GM23338 (cell line): ENCODE data around the gene PRDM4. TPM values are rescaled to one million over a fixed set of nuclear protein-coding genes. Genes with fewer than 3 reads are reported as not detected.
A peak's percentile ranks its signal among the peaks of the same experiment; 100 is the strongest.

Experiments used
- ATAC-seq: fragments of 200-7000 bp; cut with Tn5 transposase; 3 replicates; pipeline ENCODE4 v1.9.1; 2020
- DNase-seq: peaks from one replicate; pipeline ENCODE4 v3.0.0-alpha.2; 2015; ENCODE audit warnings: low spot score
- H2AFZ ChIP-seq: fragments of 200-600 bp; sonication (generic); 2 replicates; pipeline ENCODE4 v1.8.0; 2016; ENCODE audit warnings: antibody characterized with exemption, mild to moderate bottlenecking, moderate library complexity
- H3F3A ChIP-seq: fragments of 200-600 bp; sonication (generic); replicated peaks from 2 replicates; pipeline ENCODE4 v1.8.0; 2017; ENCODE audit warnings: antibody characterized with exemption, mixed run types, low read depth
- H3K27ac ChIP-seq: fragments of 200-600 bp; sonication (generic); 2 replicates; pipeline ENCODE4 v1.6.1; 2016; ENCODE audit warnings: low read depth
- H3K27me3 ChIP-seq: fragments of 200-600 bp; sonication (generic); 2 replicates; pipeline ENCODE4 v1.8.0; 2016; ENCODE audit warnings: mild to moderate bottlenecking, mixed run types, moderate library complexity; ENCODE audit not compliant: insufficient read depth
- H3K36me3 ChIP-seq: fragments of 200-600 bp; sonication (generic); 2 replicates; pipeline ENCODE4 v1.8.0; 2016; ENCODE audit warnings: mild to moderate bottlenecking; ENCODE audit not compliant: insufficient read depth
- H3K4me1 ChIP-seq: fragments of 200-600 bp; sonication (generic); 2 replicates; pipeline ENCODE4 v1.8.0; 2016; ENCODE audit warnings: mild to moderate bottlenecking, moderate library complexity; ENCODE audit not compliant: insufficient read depth
- H3K4me2 ChIP-seq: fragments of 200-600 bp; sonication (generic); 2 replicates; pipeline ENCODE4 v1.7.1; 2017; ENCODE audit warnings: mixed run types
- H3K4me3 ChIP-seq: fragments of 200-600 bp; sonication (generic); 2 replicates; pipeline ENCODE4 v1.6.1; 2016; ENCODE audit warnings: mixed run types
- H3K79me2 ChIP-seq: fragments of 200-600 bp; sonication (generic); replicated peaks from 2 replicates; pipeline ENCODE4 v1.8.0; 2017; ENCODE audit warnings: mild to moderate bottlenecking; ENCODE audit not compliant: insufficient read depth
- H3K9me2 ChIP-seq: fragments of 200-600 bp; sonication (generic); 2 replicates; pipeline ENCODE4 v1.8.0; 2017; ENCODE audit not compliant: insufficient read depth
- H4K20me1 ChIP-seq: fragments of 200-600 bp; sonication (generic); replicated peaks from 2 replicates; pipeline ENCODE4 v1.8.0; 2017; ENCODE audit warnings: mild to moderate bottlenecking; ENCODE audit not compliant: insufficient read depth
- H3K27ac Mint-ChIP-seq: 2 replicates; pipeline ENCODE4 v1.8.0; 2020; ENCODE audit warnings: inconsistent platforms, mild to moderate bottlenecking, moderate library complexity, mixed read lengths
- H3K27me3 Mint-ChIP-seq: 3 replicates; pipeline ENCODE4 v1.8.0; 2022; ENCODE audit warnings: low read depth, mild to moderate bottlenecking, moderate library complexity, mixed read lengths, inconsistent platforms; ENCODE audit not compliant: insufficient read depth, poor library complexity
- H3K36me3 Mint-ChIP-seq: 3 replicates; pipeline ENCODE4 v1.8.0; 2021; ENCODE audit warnings: low read depth, mild to moderate bottlenecking, inconsistent platforms, moderate library complexity, mixed read lengths
- H3K4me1 Mint-ChIP-seq: 3 replicates; pipeline ENCODE4 v1.8.0; 2020; ENCODE audit warnings: mild to moderate bottlenecking, inconsistent platforms, mixed read lengths
- H3K4me3 Mint-ChIP-seq: 3 replicates; pipeline ENCODE4 v1.8.0; 2021; ENCODE audit warnings: moderate library complexity, mild to moderate bottlenecking, inconsistent platforms, mixed read lengths
- H3K9me3 Mint-ChIP-seq: 3 replicates; pipeline ENCODE4 v1.8.0; 2020; ENCODE audit warnings: moderate library complexity, mild to moderate bottlenecking, inconsistent platforms, mixed read lengths
- CTCF ChIP-seq, 2 experiments: fragments of 200-600 bp in 1 of 2; sonication (generic) in 1 of 2; conservative IDR thresholded peaks; 2 replicates each; pipeline versions ENCODE4 v1.5.1 to v1.6.1; 2016 to 2017; ENCODE audit warnings: antibody characterized with exemption in 2 of 2, low read depth in 2 of 2, mild to moderate bottlenecking in 2 of 2, moderate library complexity in 1 of 2
- EZH2 ChIP-seq: fragments of 200-600 bp; sonication (generic); IDR thresholded peaks from one replicate; pipeline ENCODE4 v1.8.0; 2017; ENCODE audit warnings: antibody characterized with exemption, mild to moderate bottlenecking, low read depth; ENCODE audit not compliant: unreplicated experiment
- EZH2phosphoT487 ChIP-seq: fragments of 200-600 bp; sonication (generic); IDR thresholded peaks from one replicate; pipeline ENCODE4 v1.8.1; 2018; ENCODE audit warnings: antibody characterized with exemption; ENCODE audit not compliant: unreplicated experiment
- JUNB ChIP-seq: IDR thresholded peaks from one replicate; pipeline ENCODE4 v1.6.1; 2016; ENCODE audit warnings: antibody characterized with exemption; ENCODE audit not compliant: unreplicated experiment
- REST ChIP-seq: IDR thresholded peaks from one replicate; pipeline ENCODE4 v1.6.1; 2018; ENCODE audit warnings: antibody characterized with exemption; ENCODE audit not compliant: unreplicated experiment
- STAT1 ChIP-seq: IDR thresholded peaks from one replicate; pipeline ENCODE4 v1.6.1; 2016; ENCODE audit warnings: antibody characterized with exemption; ENCODE audit not compliant: unreplicated experiment
- ZNF331 ChIP-seq: fragments of 250-450 bp; sonication (Bioruptor Pico); IDR thresholded peaks from 2 replicates; pipeline ENCODE4 v1.5.0; 2020; ENCODE audit warnings: low read depth, mild to moderate bottlenecking, moderate library complexity
- polyA plus RNA-seq: library from polyadenylated mRNA; unstranded; fragments of >200 nt; fragmentation: Nextera tagmentation; extraction: Ambion mirVana; gene quantifications from 2 replicates; pipeline ENCODE4 v1.2.1, GENCODE V29; 2016
- total RNA-seq: library from RNA; depleted of rRNA; stranded (reverse); fragments of >200 nt; shearing (Covaris generic); gene quantifications from 2 replicates; pipeline ENCODE4 v1.2.3, GENCODE V29; 2014

PRDM4 gene
- total and polyA plus RNA-seq, 2 experiments from 2014 or later = 4.9 to 17.1 TPM

DNA sequence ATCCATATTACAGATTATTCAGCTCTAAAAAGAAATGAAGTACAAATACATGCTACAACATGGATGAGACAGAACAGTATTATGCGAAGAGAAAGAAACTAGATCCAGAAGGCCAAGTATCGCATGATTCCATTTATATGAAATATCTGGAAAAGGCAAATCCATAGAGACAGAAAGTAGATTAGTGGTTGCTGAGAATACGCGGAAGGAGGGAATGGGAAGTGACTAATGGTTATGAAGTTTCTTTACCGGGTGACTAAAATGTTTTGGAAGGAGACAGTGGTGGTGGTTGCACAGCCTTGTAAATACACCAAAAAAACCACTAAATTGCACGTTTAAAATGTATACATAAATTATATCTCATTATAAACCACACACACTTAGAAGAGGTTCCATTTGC is 12.5 kb downstream of the PRDM4 start:
- H3K9me3 Mint-ChIP-seq = no peaks in the 10 kb centered on the region
- Histone ChIP-seq H3K4me3 (no peak overlapping the region), H3K27ac (no peak overlapping the region), H2AFZ (no peak overlapping the region), H4K20me1 (peaks cover 17% of the 10 kb centered on the region), H3K9me2 (no peaks in the 10 kb centered on the region), H3F3A (no peaks in the 10 kb centered on the region), H3K27me3 (no peaks in the 10 kb centered on the region), H3K79me2 (peaks cover 13% of the 10 kb centered on the region), H3K4me2 (no peak overlapping the region), H3K36me3 (peaks cover 36% of the 10 kb centered on the region), H3K4me1 (no peaks in the 10 kb centered on the region)
- DNase-seq = no peak
- TF ChIP-seq REST = no peak
- no peak for TF ChIP-seq EZH2
- no peak for TF ChIP-seq EZH2phosphoT487
- peaks cover 46% of the 10 kb centered on the region for H3K36me3 Mint-ChIP-seq
- no peaks in the 10 kb centered on the region for H3K4me1 Mint-ChIP-seq
- H3K27me3 Mint-ChIP-seq = no peaks in the 10 kb centered on the region
- H3K27ac Mint-ChIP-seq = no peak overlapping the region
- no peak for ATAC-seq
- H3K4me3 Mint-ChIP-seq = no peak overlapping the region

GRCh38 chr12:107736914-107737313 is 24.0 kb downstream of the PRDM4 start:
- H3K27me3 ChIP-seq = no peaks in the 10 kb centered on the region
- peaks cover 1% of the 10 kb centered on the region for H3K27me3 Mint-ChIP-seq
- no peaks in the 10 kb centered on the region for H3K9me3 Mint-ChIP-seq
- H4K20me1 ChIP-seq = peaks cover 11% of the 10 kb centered on the region; the same call in 1 of the 2 replicates
- H3K27ac ChIP-seq = no peak overlapping the region
- no peaks in the 10 kb centered on the region for H3K4me1 Mint-ChIP-seq
- H3K4me3 ChIP-seq = no peak overlapping the region
- ATAC-seq (no peak), DNase-seq (no peak)
- peaks cover 41% of the 10 kb centered on the region for H3K36me3 ChIP-seq
- no peak overlapping the region for H2AFZ ChIP-seq
- H3K4me1 ChIP-seq = no peaks in the 10 kb centered on the region
- no peak overlapping the region for H3K4me2 ChIP-seq
- no peaks in the 10 kb centered on the region for H3F3A ChIP-seq
- no peak overlapping the region for H3K4me3 Mint-ChIP-seq
- TF ChIP-seq STAT1 (no peak), CTCF (conservative IDR thresholded peaks at IDR 0.05; ENCODE audit: low read depth in 2 of 2) (0 out of 4 replicates have a peak, but pooled peaks of 1 of the 2 experiments have one; percentile 4), JUNB (no peak), ZNF331 (CRISPR knock-in tag) (no peak)
- H3K27ac Mint-ChIP-seq = no peak overlapping the region
- peaks cover 74% of the 10 kb centered on the region for H3K36me3 Mint-ChIP-seq
- H3K9me2 ChIP-seq = no peaks in the 10 kb centered on the region
- no peaks in the 10 kb centered on the region for H3K79me2 ChIP-seq
